LHCN-M2 (cell line): ENCODE results near the gene CHRNB1. TPM values are rescaled to one million over a fixed set of nuclear protein-coding genes. Genes with fewer than 3 reads are reported as not detected.
"Not testable (repeated sequence)": the region's sequence is repeated elsewhere in the genome, so short reads cannot be mapped to it uniquely, and the experiment has no call there.

Experiments
- DNase-seq: peaks from one replicate; pipeline ENCODE4 v3.0.0-alpha.2; 2012; ENCODE audit warnings: low read depth
- total RNA-seq: library from RNA; depleted of rRNA; stranded (reverse); fragments of >200 nt; gene quantifications from 2 replicates; pipeline ENCODE4 v1.2.3, GENCODE V29; 2014

The CHRNB1 gene
- total RNA-seq, 1 experiment from 2014 or later, result 60.3 TPM

GRCh38 chr17:7466639-7467341, 21.9 kb downstream of the CHRNB1 start:
- peak; percentile 85 for DNase-seq

DNA sequence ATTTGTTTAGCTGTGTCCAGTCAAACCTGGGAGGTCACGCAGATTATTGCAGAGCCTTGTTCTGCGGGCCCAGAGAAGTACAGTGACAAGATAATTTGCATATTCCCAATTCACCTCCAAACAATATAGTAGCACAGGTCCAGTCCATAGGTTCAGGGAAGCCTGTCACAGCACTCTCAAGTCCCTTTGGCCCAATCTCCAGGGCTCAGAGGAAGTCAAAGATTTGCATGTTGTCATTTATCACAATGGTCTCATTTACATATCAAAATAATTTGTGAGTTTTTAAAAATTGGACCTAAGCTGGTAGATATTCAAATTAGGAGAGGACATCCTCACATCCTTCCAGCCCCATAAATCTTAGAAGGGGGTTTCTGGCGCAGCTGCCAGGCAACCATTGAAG, 22.6 kb downstream of the CHRNB1 start:
- no peak for DNase-seq

GRCh38 chr17:7468290-7468689, 23.4 kb downstream of the CHRNB1 start:
- no peak for DNase-seq

GRCh38 chr17:7468804-7469389, 24.0 kb downstream of the CHRNB1 start:
- no peak for DNase-seq

GRCh38 chr17:7469843-7470242, 25.0 kb downstream of the CHRNB1 start:
- DNase-seq, result not testable (repeated sequence)

DNA sequence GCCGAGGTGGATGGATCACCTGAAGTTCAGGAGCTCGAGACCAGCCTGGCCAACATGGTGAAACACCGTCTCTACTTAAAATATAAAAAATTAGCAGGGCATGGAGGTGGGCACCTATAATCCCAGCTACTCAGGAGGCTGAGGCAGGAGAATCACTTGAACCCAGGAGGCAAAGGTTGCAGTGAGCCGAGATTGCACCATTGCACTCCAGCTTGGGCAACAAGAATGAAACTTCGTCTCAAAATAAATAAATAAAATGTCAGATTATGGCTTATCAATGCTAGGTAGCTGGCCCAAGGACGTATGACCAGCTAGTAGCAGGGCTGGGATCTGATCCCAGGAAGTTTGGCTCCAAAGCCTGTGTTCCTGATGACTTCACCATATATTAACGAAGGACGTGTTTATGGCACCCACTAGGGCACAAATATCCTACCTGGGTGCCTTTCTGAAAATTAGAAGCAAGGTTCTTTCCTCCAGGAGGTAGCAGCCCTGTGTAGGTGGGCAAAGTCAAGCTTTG, 25.7 kb downstream of the CHRNB1 start:
- not testable (repeated sequence) for DNase-seq

GRCh38 chr17:7471729-7472128, 26.9 kb downstream of the CHRNB1 start:
- no peak for DNase-seq

GRCh38 chr17:7474767-7475166, 29.9 kb downstream of the CHRNB1 start:
- DNase-seq, result not testable (repeated sequence)

DNA sequence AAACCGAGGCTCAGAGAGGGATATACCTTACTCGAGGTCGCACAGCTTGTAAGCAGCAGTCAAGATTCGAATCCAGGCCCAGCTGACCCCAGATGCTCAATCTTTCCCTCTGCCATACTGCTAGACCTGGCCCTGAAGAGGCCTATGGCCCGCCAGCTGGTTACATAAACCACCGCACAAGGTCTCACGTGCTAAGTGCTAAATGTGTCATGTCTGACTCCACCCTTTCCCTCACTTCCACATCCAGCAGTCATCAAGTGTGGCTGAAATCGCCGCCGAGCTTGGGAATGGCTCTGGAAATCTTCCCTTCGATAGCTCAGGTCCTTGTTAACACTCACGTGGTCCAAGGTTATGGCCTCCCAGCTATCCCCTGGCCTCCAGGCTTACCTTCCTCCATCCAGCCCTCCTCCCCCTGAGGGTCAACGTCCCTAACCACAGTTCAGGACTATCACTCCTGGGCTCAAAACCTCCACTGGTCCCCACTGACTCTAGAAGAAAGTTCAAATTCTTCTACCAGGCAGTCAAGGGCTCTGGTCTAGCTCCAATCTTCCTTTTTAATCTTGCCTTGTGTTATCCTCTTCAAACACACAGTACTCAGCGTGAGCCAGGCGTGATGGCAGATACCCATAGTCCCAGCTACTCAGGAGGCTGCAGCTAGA, 31.0 kb downstream of the CHRNB1 start:
- no peak for DNase-seq

DNA sequence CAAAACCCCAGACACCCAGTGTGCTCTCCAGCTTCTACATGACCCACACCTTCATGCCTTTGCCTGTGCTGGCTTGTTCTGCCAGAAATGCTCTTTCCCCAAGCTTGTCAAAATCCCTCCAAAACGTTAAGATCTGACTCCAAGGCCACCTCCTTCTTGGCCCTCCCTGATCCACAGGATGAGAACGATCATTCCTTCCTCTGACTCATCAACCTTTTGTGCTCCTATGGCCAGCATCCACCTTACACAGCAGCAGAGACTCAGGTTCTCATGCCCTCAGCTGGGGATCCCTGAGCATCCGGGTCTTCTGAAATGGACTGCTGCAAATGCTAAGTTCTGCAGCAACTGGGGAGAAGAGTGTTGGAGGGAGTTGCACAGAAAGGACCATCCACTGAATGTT, 31.6 kb downstream of the CHRNB1 start:
- DNase-seq, result peak; percentile 40

DNA sequence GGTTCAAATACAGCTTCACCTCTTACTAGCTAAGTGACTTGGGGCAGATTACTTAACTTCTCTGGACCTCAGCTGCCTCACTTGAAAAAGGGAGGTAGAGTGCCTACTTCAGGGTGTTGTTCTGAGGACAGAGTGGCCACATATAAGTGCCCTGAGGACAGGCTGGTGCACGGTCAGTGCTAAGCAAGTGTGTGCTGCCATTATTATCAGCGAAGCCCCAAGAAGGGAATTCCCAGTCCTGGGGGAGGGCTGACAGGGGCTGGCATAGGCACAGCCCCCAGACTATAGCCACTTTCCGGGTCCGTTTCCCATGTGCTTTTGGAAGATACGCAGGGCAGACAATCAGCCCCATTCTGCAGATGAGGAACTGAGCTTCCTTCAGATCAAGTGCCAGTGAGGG, 32.1 kb downstream of the CHRNB1 start:
- DNase-seq, result no peak

GRCh38 chr17:7477392-7478275, 32.8 kb downstream of the CHRNB1 start:
- peak; percentile 76 for DNase-seq

DNA sequence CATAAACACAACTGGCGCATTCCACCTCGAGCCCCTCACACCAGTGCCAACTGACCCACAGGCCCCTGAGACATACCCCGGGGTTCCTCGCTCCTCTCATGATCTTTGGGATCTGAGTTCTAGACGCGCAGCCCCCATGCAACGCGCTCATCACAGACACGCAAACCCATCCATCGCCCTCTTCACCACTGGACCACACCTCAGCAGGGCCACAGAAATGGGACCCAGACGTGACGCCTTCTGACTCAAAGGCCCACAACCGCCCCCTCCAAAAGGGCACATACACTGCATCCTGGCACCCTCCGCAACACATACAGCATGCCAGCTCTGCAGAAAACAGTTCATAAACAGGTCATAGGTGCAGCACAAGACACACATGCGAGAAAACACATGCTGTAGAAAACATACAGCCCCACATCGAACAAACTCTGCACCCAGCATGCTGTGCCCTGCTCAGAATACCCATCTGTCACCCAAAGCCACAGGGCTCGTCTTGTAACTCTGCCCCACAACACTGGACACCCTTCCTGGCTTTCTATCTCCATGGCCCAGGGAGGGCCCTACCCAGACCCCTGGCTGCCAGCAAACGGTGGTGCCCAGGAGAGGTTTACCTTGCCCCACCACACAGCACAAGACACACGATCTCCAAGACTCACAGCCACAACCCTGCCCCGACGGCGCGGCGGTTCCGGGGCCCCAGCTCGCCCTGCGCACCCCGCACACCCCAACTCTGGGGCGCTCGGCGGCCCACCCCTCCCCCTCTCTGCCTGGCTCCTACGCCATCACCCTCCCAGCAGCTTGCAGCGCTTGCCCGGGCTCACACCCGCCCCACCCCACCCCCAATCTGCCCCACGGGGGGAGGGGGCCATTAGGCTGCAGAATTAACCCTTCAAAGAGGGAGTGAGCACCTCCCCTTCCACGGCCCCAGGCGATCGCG, 33.7 kb downstream of the CHRNB1 start:
- DNase-seq, result peak; percentile 46

DNA sequence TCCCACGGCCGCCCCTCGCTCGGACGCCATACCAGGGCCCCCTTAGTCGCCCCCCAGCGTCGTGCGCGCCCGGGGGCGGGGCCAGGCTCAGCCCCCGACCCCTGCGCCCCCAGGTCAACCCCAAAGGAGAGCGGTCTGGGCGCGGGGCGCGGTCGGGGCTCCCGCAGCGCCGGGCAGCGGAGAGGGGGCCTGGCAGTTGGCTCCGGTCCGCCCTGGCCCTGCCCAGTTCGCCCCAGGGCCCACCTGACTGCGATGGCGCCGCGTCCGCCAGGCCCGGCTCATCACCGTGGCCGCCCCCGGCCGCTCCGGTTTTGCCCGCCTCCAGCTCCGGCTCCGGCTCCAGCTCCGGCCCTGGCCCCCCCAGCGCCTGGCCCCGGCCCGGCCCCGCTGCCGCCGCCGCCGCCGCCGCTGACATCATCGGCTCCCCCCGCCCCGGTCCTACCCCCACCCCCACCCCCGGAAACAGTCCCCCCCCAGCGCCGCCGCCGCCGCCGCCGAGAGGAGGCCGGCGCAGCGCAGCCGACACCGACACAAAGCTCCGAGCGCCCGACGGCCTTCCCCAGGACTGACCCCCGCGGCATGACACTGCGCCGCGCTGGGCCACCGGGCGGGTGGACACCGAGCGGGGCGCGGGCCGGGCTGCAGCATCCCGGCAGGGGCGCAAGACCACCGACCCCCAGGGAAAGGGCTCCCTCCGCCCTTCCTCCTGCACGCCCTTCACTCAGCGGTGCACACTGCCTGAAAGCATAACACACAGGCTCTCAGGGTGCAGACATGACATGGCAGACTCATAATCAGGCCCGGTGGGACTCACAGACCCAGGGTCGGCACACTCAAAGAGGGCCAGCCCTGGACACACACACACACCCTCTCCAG, 34.6 kb downstream of the CHRNB1 start, which contains the start of gene ZBTB4:
Gene ZBTB4, minus strand, starts transcription at position 419 of the 876 bp plus-strand sequence. CDS start 12,830 bp downstream, outside the sequence.
- peak; percentile 28 for DNase-seq

GRCh38 chr17:7480089-7480384, 35.2 kb downstream of the CHRNB1 start:
- peak; percentile 47 for DNase-seq

GRCh38 chr17:7481275-7481674, 36.4 kb downstream of the CHRNB1 start, which contains the start of gene SLC35G6:
SLC35G6 (plus strand) TSS chr17:7481446; CDS start chr17:7481517, 71 bp downstream.
- DNase-seq, result not testable (repeated sequence)

GRCh38 chr17:7481842-7482741, 37.2 kb downstream of the CHRNB1 start:
- not testable (repeated sequence) for DNase-seq

DNA sequence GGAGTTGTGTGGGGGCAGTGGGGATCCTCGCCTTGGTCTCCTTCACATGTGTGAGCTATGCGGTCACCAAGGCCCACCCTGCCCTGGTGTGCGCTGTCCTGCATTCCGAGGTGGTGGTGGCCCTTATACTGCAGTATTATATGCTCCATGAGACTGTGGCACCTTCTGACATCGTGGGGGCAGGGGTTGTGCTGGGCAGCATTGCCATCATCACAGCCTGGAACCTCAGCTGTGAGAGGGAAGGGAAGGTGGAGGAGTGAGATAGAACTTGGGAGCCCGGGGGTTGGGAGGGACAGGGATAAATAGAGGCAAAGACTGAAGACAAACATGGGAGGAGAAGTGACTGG, 37.9 kb downstream of the CHRNB1 start:
- not testable (repeated sequence) for DNase-seq
